B cell (primary cell): ENCODE results near the gene ATP6V1G2.

Experiments
- CTCF ChIP-seq: fragments of 200-600 bp; IDR thresholded peaks from one replicate; pipeline ENCODE4 v1.8.0; 2022; ENCODE audit warnings: antibody characterized with exemption, mild to moderate bottlenecking
- EZH2 ChIP-seq: IDR thresholded peaks from 2 replicates; pipeline ENCODE4 v1.6.1; 2012; ENCODE audit warnings: borderline replicate concordance, low read depth, mild to moderate bottlenecking, moderate library complexity, low read length; ENCODE audit not compliant: insufficient read depth, poor library complexity, severe bottlenecking

DNA sequence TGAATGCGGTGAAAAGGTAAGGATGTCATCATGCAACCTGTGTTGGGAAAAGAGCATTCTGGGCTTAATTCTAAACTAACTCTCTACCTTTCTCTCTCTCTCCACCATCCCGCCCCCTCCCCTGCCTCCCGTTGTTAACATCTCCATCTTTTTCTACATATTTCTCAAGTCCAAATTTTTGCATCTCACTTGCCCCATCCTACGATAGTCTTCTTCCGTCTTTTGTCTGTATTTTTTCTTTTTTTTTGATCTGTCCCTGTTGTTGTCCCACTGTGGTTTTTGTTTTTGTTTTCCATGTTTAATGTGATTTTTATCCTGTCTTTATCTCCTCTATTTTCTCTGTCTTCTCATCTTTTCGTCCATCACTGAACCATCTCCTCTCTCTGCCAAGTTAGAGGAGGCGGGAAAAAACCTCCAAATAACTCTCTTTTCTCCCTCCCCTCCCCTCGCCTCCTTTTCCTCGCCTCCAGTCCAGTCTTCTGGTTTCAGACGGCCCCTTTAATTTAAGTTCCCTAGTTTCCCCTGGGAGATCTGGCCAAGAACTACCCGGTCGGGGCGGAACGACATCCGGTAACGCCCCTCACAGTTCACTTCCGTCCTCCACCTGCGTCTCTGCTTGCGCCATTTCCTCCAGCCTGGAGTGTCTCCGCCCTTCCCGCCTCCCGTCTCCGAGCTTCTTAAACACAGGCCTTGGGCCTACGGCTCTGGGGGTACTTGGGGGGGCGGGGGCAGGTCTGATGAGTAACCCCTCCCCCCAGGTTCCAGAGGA is 734 bp upstream of the ATP6V1G2 start, which contains the start of gene NFKBIL1:
- peak; percentile 50 for TF ChIP-seq CTCF
- TF ChIP-seq EZH2: no peak
